Measurements from ENCODE around the gene MAP2K5.

MAP2K5 gene

GRCh38 chr15:67708500-67708899 is 166.0 kb downstream of the MAP2K5 start:
- H3K4me3 ChIP-seq (ENCODE audit: low read length), result no peak overlapping the region
- TF ChIP-seq ZNF274 (IDR thresholded peaks at IDR 0.05; ENCODE audit: low read depth, low read length), result no peak

GRCh38 chr15:67715170-67715569 is 172.7 kb downstream of the MAP2K5 start:
- TF ChIP-seq ZNF274 (IDR thresholded peaks at IDR 0.05; ENCODE audit: low read depth, low read length), result no peak
- H3K4me3 ChIP-seq (ENCODE audit: low read length), result no peak overlapping the region

- TF ChIP-seq ZNF274 (IDR thresholded peaks at IDR 0.05; ENCODE audit: low read depth, low read length), result no peak
- no peak overlapping the region for H3K4me3 ChIP-seq (ENCODE audit: low read length)
Observed at GRCh38 chr15:67716171-67716570, 173.7 kb downstream of the MAP2K5 start.

- TF ChIP-seq ZNF274 (IDR thresholded peaks at IDR 0.05; ENCODE audit: low read depth, low read length), result no peak
- no peak overlapping the region for H3K4me3 ChIP-seq (ENCODE audit: low read length)
Observed at GRCh38 chr15:67717776-67718175, 175.3 kb downstream of the MAP2K5 start.

GRCh38 chr15:67719330-67719959 is 176.9 kb downstream of the MAP2K5 start:
- TF ChIP-seq ZNF274 (IDR thresholded peaks at IDR 0.05; ENCODE audit: low read depth, low read length), result no peak

GRCh38 chr15:67720556-67721175 is 178.2 kb downstream of the MAP2K5 start:
- no peak overlapping the region for H3K4me3 ChIP-seq (ENCODE audit: low read length)
- no peak for TF ChIP-seq ZNF274 (IDR thresholded peaks at IDR 0.05; ENCODE audit: low read depth, low read length)

More at GRCh38 chr15:67719330-67719959, 176.9 kb downstream of the MAP2K5 start:
- H3K4me3 ChIP-seq (ENCODE audit: low read length), result no peak overlapping the region

GRCh38 chr15:67722030-67722817 is 179.7 kb downstream of the MAP2K5 start:
- TF ChIP-seq ZNF274 (IDR thresholded peaks at IDR 0.05; ENCODE audit: low read depth, low read length), result no peak
- H3K4me3 ChIP-seq (ENCODE audit: low read length), result no peak overlapping the region

GRCh38 chr15:67723294-67724024 is 181.0 kb downstream of the MAP2K5 start:
- H3K4me3 ChIP-seq (ENCODE audit: low read length), result no peak overlapping the region
- TF ChIP-seq ZNF274 (IDR thresholded peaks at IDR 0.05; ENCODE audit: low read depth, low read length), result no peak

- no peak for TF ChIP-seq ZNF274 (IDR thresholded peaks at IDR 0.05; ENCODE audit: low read depth, low read length)
- no peak overlapping the region for H3K4me3 ChIP-seq (ENCODE audit: low read length)
Observed at GRCh38 chr15:67724691-67725375, 182.3 kb downstream of the MAP2K5 start.

GRCh38 chr15:67730135-67730534 is 187.6 kb downstream of the MAP2K5 start:
- no peak for TF ChIP-seq ZNF274 (IDR thresholded peaks at IDR 0.05; ENCODE audit: low read depth, low read length)
- no peak overlapping the region for H3K4me3 ChIP-seq (ENCODE audit: low read length)

- no peak overlapping the region for H3K4me3 ChIP-seq (ENCODE audit: low read length)
- TF ChIP-seq ZNF274 (IDR thresholded peaks at IDR 0.05; ENCODE audit: low read depth, low read length), result no peak
Observed at GRCh38 chr15:67731112-67731721, 188.7 kb downstream of the MAP2K5 start.

GRCh38 chr15:67732164-67732563 is 189.7 kb downstream of the MAP2K5 start:
- H3K4me3 ChIP-seq (ENCODE audit: low read length), result no peak overlapping the region
- no peak for TF ChIP-seq ZNF274 (IDR thresholded peaks at IDR 0.05; ENCODE audit: low read depth, low read length)

GRCh38 chr15:67732671-67733374 is 190.3 kb downstream of the MAP2K5 start:
- H3K4me3 ChIP-seq (ENCODE audit: low read length), result no peak overlapping the region
- TF ChIP-seq ZNF274 (IDR thresholded peaks at IDR 0.05; ENCODE audit: low read depth, low read length), result no peak
